ENCODE results near the gene ARFGEF2.

ARFGEF2 gene

DNA sequence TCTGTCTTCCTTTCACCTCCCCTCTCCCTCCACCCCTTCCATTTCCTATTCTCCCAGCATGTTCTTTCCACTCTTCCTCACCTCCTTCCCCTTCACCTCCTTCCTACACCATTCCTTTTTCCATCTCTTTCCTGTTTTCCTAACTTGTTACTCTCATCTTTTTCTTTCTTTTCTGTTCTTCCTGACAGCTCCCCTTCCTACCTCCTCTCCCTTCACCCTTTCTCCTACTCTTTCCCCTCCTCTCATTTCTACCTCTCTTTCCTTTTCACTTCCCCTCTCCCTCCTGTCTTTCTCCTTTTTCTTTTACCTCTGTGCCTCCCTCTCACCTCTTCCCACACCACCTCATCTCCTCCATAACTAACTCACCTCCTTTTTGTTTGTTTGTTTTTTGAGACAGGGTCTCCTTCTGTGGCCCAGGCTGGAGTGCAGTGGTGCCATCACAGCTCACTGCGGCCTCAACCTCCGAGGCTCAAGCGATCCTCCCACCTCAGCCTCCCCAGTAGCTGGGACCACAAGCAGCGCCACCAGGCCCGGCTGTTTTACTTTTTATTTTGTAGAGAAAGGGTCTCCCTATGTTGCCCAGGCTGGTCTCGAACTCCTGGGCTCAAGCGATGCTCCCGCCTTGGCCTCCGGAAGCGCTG lies 864 bp upstream of the ARFGEF2 start:
- TF ChIP-seq, protein P1, sequence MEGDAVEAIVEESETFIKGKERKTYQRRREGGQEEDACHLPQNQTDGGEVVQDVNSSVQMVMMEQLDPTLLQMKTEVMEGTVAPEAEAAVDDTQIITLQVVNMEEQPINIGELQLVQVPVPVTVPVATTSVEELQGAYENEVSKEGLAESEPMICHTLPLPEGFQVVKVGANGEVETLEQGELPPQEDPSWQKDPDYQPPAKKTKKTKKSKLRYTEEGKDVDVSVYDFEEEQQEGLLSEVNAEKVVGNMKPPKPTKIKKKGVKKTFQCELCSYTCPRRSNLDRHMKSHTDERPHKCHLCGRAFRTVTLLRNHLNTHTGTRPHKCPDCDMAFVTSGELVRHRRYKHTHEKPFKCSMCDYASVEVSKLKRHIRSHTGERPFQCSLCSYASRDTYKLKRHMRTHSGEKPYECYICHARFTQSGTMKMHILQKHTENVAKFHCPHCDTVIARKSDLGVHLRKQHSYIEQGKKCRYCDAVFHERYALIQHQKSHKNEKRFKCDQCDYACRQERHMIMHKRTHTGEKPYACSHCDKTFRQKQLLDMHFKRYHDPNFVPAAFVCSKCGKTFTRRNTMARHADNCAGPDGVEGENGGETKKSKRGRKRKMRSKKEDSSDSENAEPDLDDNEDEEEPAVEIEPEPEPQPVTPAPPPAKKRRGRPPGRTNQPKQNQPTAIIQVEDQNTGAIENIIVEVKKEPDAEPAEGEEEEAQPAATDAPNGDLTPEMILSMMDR (IDR thresholded peaks at IDR 0.05; ENCODE audit: low read depth, low read length), result no peak
- DNase-seq (ENCODE audit: extremely low read depth, low read depth), result no peak

DNA sequence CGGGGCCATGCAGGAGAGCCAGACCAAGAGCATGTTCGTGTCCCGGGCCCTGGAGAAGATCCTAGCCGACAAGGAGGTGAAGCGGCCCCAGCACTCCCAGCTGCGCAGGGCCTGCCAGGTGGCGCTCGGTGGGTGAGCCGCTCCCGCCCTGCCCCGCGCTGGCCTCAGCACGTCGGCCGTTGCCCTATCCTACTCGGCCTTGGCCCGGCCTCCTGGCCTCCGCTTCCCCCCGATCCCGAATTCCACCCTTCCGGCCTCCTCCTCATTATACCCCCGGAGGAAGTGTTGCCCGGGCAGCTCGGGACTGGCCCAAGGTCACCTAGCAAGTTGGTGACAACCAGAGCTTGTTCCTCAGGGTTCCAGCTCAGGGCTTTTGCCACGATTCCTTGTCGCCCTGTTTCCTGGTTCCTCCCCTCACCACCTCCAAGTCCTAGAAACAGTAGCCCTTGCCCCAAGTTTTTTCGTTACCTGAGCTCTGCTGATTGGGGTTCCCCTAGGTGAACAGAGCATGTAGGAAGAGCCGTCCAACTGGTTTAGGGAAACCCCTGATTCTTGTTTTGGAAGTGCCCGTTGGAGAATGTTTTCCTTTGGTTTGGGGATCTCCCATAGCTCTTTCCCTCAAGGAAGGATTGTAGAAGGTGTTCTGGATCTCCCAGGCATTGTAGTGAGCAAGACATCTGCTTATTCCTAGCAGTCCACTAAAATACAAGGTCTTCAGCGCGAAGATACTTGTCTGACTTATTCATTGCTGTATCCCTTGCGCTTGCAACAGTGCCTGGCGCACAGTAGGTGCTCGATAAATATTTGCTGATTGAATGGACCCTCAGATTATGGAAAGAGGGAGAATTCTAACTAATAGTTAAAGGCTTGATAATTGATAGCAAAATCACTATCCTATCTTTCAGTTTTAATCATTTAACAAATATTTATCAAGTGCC lies 641 bp downstream of the ARFGEF2 start:
- no peak for DNase-seq (ENCODE audit: extremely low read depth, low read depth)
- TF ChIP-seq, protein P1 (IDR thresholded peaks at IDR 0.05; ENCODE audit: low read depth, low read length), result no peak

DNA sequence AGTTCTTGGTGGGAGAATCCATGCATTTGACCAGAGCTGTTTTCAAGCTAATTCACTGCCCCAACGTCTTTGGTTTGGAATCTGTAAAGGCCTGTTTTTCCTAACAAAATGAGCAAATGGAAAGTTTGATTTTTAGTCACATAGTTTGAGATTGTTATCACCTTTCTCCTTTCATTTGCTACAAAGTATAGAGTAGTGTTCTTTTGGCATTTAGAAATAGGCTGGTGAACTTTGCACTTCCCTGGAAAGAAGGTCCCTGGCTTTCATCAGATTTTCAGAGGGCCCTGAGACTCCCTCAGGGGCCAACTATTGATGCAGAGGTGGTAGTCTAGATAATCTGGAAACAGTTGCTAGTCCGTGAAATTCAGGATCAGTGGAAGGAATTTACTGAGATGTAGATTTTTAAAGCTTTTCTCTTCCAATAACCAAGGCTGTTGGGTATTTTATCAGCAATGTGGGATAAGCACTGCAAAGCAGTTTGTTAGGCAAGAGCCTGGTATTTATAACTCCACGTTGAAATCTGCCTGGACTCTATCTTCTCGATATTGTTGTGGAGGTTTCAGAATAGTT lies 1.7 kb downstream of the ARFGEF2 start:
- TF ChIP-seq, protein P1 (IDR thresholded peaks at IDR 0.05; ENCODE audit: low read depth, low read length), result no peak
- no peak for DNase-seq (ENCODE audit: extremely low read depth, low read depth)

DNA sequence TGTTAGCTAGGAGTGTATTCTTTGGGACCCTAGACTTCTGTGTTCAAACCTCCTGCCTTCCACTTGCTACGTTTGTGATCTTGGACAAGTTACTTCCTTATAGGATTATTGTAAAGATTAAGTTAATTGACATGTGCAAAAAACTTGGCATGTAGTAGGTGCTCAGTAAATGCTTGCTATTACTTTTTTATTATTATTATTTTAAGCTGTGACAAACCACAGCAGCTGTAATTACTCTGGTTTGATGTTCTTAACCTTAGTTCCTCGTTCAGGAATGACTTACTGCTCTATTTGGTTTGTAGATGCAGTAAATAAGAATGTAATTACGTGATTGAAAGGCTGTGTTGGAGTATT lies 3.2 kb downstream of the ARFGEF2 start:
- TF ChIP-seq, protein P1 (IDR thresholded peaks at IDR 0.05; ENCODE audit: low read depth, low read length), result no peak
- DNase-seq (ENCODE audit: extremely low read depth, low read depth), result no peak

DNA sequence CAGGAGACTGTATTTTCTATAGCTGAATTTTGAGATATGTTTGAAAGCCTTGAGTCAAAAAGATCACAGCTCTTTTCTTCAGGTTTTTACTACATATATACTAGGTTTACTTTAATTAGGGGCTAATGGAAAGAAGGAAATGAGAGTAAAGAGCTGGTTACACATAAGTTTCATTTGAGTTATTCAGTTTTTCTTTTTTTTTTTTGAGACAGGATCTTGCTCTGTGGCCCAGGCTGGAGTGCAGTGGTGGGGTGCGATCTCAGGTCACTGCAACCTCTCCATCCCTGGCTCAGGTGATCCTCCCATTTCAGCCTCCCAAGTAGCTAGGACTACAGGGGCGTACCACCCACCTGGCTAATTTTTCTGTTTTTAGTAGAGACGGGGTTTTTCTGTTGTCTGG lies 4.8 kb downstream of the ARFGEF2 start:
- DNase-seq (ENCODE audit: extremely low read depth, low read depth), result no peak
- TF ChIP-seq, protein P1 (IDR thresholded peaks at IDR 0.05; ENCODE audit: low read depth, low read length), result no peak

DNA sequence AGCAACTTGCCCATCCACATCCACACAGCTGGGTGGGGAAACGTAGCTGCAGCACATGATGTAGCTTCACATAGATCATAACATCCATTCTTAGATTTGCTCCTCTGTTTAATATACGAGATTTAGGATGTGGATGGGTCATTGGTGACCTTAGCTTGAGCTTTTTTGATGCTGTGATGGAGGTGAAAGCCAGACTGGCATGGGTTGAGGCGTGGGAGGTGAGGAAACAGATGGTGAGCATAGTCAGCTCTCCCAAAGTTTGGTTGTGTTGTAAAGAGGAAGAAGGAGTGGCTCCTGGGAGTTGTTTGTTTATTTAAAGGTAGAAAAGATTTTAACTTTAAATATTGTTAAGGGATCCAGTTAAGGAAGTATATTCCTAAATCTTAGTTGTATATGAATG lies 5.3 kb downstream of the ARFGEF2 start:
- no peak for DNase-seq (ENCODE audit: extremely low read depth, low read depth)
- TF ChIP-seq, protein P1 (IDR thresholded peaks at IDR 0.05; ENCODE audit: low read depth, low read length), result no peak
